MCF 10A (cell line): ENCODE data around the gene KNDC1. TPM values are rescaled to one million over a fixed set of nuclear protein-coding genes. Genes with fewer than 3 reads are reported as not detected.
"Not testable (repeated sequence)": the region's sequence is repeated elsewhere in the genome, so short reads cannot be mapped to it uniquely, and the experiment has no call there.

Experiments
- BruUV-seq: library from RNA; stranded (reverse); fragments of 400-500 nt; replicated peaks from 2 replicates; lab custom pipeline; 2021; lab: Mats Ljungman, UMichigan
- CTCF ChIA-PET: fragments of 300-600 bp; sonication (Branson Sonifier 250); formaldehyde crosslinking; extraction: SDS; loops from one replicate; lab custom pipeline; 2021; ENCODE audit warnings: antibody characterized with exemption, inconsistent platforms; lab: Yijun Ruan, JAX
- POLR2A ChIA-PET: fragments of 300-600, 350-650 bp; sonication (Branson Sonifier 250); formaldehyde crosslinking; extraction: SDS; loops from one replicate; lab custom pipeline; 2020; ENCODE audit warnings: antibody characterized with exemption, inconsistent platforms; lab: Yijun Ruan, JAX
- DNase-seq: peaks from one replicate; pipeline ENCODE4 v3.0.0-alpha.2; 2018; ENCODE audit not compliant: unreplicated experiment
- H3K27ac Mint-ChIP-seq: one replicate; pipeline ENCODE4 v1.8.0; 2022; ENCODE audit warnings: mild to moderate bottlenecking, low read depth, mixed read lengths; ENCODE audit not compliant: unreplicated experiment
- H3K27me3 Mint-ChIP-seq: one replicate; pipeline ENCODE4 v1.8.0; 2022; ENCODE audit warnings: mixed read lengths; ENCODE audit not compliant: insufficient read depth, unreplicated experiment
- H3K36me3 Mint-ChIP-seq: one replicate; pipeline ENCODE4 v1.8.0; 2022; ENCODE audit warnings: mild to moderate bottlenecking, moderate library complexity, mixed read lengths; ENCODE audit not compliant: insufficient read depth, unreplicated experiment
- H3K4me1 Mint-ChIP-seq: one replicate; pipeline ENCODE4 v1.8.0; 2022; ENCODE audit warnings: mixed read lengths; ENCODE audit not compliant: insufficient read depth, unreplicated experiment
- H3K4me3 Mint-ChIP-seq: one replicate; pipeline ENCODE4 v1.8.0; 2022; ENCODE audit warnings: mild to moderate bottlenecking, moderate library complexity, mixed read lengths; ENCODE audit not compliant: unreplicated experiment
- H3K9me3 Mint-ChIP-seq: one replicate; pipeline ENCODE4 v1.8.0; 2022; ENCODE audit warnings: mixed read lengths; ENCODE audit not compliant: unreplicated experiment
- intact Hi-C: fragments of 100-400 bp; cut with micrococcal nuclease; formaldehyde crosslinking; loops from 2 replicates; pipeline ENCODE4 v1.14.1; 2022
- total RNA-seq: library from RNA; stranded (reverse); gene quantifications from 2 replicates; pipeline ENCODE4 v1.2.3, GENCODE V29; 2022
- TF ChIP-seq, protein P1 (sequence below): fragments of 200-600 bp; IDR thresholded peaks from one replicate; pipeline ENCODE4 v1.8.0; 2022; ENCODE audit warnings: antibody characterized with exemption, mild to moderate bottlenecking; ENCODE audit not compliant: unreplicated experiment

Gene KNDC1
- total RNA-seq, 1 experiment from 2014 or later = 2.1 TPM

DNA sequence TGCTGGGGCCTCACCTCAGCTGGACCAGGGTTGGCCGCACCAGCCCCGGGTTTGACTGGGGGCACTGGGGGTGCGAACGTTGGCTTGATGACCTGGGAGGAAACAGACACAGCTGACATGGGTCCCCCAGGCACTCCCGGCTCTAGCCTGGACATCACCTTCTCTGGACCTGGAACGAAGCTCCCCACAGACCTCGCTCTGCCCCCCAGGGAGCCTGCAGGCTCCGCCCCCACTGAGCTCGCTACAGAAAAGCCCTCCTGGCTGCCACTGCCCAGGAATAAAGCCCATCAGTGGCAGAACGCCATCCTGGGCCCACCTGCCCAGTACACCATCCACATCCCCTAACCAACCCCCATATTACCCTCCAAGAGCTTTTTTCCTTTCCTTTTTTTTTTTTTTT lies 103.7 kb downstream of the KNDC1 start:
- no peak overlapping the region for H3K4me3 Mint-ChIP-seq
- peaks cover 31% of the 10 kb centered on the region for H3K4me1 Mint-ChIP-seq
- intact Hi-C loops = no loop called here
- no peaks in the 10 kb centered on the region for H3K9me3 Mint-ChIP-seq
- TF ChIP-seq, protein P1, sequence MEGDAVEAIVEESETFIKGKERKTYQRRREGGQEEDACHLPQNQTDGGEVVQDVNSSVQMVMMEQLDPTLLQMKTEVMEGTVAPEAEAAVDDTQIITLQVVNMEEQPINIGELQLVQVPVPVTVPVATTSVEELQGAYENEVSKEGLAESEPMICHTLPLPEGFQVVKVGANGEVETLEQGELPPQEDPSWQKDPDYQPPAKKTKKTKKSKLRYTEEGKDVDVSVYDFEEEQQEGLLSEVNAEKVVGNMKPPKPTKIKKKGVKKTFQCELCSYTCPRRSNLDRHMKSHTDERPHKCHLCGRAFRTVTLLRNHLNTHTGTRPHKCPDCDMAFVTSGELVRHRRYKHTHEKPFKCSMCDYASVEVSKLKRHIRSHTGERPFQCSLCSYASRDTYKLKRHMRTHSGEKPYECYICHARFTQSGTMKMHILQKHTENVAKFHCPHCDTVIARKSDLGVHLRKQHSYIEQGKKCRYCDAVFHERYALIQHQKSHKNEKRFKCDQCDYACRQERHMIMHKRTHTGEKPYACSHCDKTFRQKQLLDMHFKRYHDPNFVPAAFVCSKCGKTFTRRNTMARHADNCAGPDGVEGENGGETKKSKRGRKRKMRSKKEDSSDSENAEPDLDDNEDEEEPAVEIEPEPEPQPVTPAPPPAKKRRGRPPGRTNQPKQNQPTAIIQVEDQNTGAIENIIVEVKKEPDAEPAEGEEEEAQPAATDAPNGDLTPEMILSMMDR = no peak
- H3K27ac Mint-ChIP-seq = no peak overlapping the region
- no TSS peak for BruUV-seq
- no peaks in the 10 kb centered on the region for H3K27me3 Mint-ChIP-seq
- DNase-seq = no peak
- CTCF ChIA-PET = interaction anchor here (0.6 to 2.0 kb wide), 4 partner anchors 12 to 120 kb away, joined by 3 to 12 read pairs (median 6); no protein-coding TSS in a partner anchor
- H3K36me3 Mint-ChIP-seq = peaks cover 6% of the 10 kb centered on the region
- POLR2A ChIA-PET = interaction anchor here (0.7 kb wide), 1 partner anchor 11 kb away, joined by 3 read pairs; no protein-coding TSS in a partner anchor

DNA sequence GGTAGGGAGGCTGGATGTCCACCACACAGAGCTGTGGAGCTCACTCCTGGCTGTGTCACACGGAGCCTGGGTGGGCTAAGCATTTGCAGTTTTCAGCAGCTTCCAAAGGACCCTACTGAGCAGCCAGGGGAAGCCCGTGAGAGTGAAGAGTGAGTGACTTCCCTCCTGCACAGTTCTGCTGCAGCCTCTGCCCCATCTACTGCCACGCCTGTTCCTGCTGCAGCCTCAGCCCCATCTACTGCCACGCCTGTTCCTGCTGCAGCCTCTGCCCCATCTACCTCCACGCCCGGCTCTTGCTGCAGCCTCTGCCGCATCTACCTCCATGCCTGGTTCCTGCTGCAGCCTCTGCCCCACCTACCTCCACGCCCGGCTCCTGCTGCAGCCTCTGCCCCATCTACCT lies 104.4 kb downstream of the KNDC1 start:
- no peaks in the 10 kb centered on the region for H3K36me3 Mint-ChIP-seq
- TF ChIP-seq, protein P1 = no peak
- no TSS peak for BruUV-seq
- intact Hi-C loops = no loop called here
- CTCF ChIA-PET = interaction anchor here (1.2 to 1.3 kb wide), 2 partner anchors 11 to 43 kb away, joined by 3 to 7 read pairs; no protein-coding TSS in a partner anchor
- H3K4me1 Mint-ChIP-seq = peaks cover 26% of the 10 kb centered on the region
- POLR2A ChIA-PET = no interaction called here
- H3K4me3 Mint-ChIP-seq = no peak overlapping the region
- no peaks in the 10 kb centered on the region for H3K9me3 Mint-ChIP-seq
- H3K27ac Mint-ChIP-seq = no peak overlapping the region
- H3K27me3 Mint-ChIP-seq = no peaks in the 10 kb centered on the region
- peak; percentile 18 for DNase-seq

DNA sequence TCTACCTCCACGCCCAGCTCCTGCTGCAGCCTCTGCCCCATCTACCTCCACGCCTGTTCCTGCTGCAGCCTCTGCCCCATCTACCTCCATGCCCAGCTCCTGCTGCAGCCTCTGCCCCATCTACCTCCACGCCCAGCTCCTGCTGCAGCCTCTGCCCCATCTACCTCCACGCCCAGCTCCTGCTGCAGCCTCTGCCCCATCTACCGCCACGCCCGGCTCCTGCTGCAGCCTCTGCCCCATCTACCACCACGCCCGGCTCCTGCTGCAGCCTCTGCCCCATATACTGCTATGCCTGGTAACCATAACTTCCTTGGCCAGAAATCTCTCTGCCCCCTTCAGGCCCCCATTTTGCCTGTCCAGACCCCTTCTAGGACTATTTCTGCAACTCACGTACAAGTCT lies 105.0 kb downstream of the KNDC1 start:
- H3K4me1 Mint-ChIP-seq = peaks cover 22% of the 10 kb centered on the region
- H3K27me3 Mint-ChIP-seq, H3K9me3 Mint-ChIP-seq, DNase-seq, intact Hi-C loops, H3K4me3 Mint-ChIP-seq, H3K27ac Mint-ChIP-seq, H3K36me3 Mint-ChIP-seq, BruUV-seq: not testable (repeated sequence)
- ChIA-PET POLR2A (interaction anchor here (0.7 to 1.1 kb wide), 2 partner anchors 11 to 42 kb away, joined by 3 read pairs; no protein-coding TSS in a partner anchor), CTCF (interaction anchor here (1.2 kb wide), 1 partner anchor 10 kb away, joined by 3 read pairs; no protein-coding TSS in a partner anchor)

DNA sequence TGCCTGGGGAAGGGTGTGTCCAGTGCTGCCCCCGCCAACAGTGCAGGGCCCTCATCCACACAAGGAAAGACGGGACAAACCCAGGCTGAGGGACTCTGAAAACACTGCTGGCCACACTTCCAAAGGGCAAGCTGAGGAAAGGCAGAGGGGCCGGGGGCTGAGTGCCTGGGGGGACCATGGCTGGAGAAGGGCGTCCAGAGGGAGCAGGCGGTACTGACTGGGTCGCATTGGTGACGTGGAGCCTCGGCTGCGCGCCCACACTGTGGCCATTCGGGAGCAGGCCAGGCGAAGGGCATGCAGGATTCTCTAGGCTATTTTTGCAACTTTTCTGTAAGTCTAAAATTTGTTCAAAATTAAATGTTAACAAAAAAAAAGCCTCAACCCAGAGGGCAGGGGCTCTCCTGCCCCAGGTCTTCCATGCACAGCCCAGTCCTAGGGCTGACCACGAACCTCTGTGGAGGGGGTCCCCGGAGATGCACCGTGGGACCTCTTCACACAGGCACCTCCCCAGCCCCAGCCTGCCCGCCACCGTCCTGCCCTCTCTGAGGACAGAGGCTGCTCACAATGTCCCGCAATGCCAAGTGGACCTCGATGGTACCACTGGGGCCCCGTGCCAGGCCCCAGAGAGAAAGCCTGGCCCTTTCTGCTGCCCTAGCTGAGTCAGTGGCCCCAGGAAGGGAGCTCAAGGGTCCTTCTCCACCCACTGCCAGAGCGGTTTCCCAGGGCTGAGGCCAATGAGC lies 106.2 kb downstream of the KNDC1 start:
- Mint-ChIP-seq H3K27ac (no peak overlapping the region), H3K9me3 (no peaks in the 10 kb centered on the region), H3K36me3 (no peaks in the 10 kb centered on the region), H3K27me3 (no peaks in the 10 kb centered on the region), H3K4me3 (no peak overlapping the region), H3K4me1 (peaks cover 11% of the 10 kb centered on the region)
- intact Hi-C loops = no loop called here
- BruUV-seq = no TSS peak
- ChIA-PET POLR2A (interaction anchor here (1.1 kb wide), 1 partner anchor 41 kb away, joined by 3 read pairs; no protein-coding TSS in a partner anchor), CTCF (interaction anchor here (1.0 to 1.1 kb wide), 2 partner anchors 9 to 12 kb away, joined by 3 to 5 read pairs; no protein-coding TSS in a partner anchor)
- DNase-seq = no peak
- TF ChIP-seq, protein P1 = no peak
